HG02885 (cell line): Measurements from ENCODE around the gene MTHFD1.

Experiments used
- ATAC-seq: cut with Tn5 transposase; IDR thresholded peaks from one replicate; pipeline ENCODE4 v1.9.1; 2021; ENCODE audit warnings: mild to moderate bottlenecking; ENCODE audit not compliant: unreplicated experiment, poor library complexity

Gene MTHFD1

GRCh38 chr14:64478634-64479250 lies 90.6 kb downstream of the MTHFD1 start:
- ATAC-seq: no peak

DNA sequence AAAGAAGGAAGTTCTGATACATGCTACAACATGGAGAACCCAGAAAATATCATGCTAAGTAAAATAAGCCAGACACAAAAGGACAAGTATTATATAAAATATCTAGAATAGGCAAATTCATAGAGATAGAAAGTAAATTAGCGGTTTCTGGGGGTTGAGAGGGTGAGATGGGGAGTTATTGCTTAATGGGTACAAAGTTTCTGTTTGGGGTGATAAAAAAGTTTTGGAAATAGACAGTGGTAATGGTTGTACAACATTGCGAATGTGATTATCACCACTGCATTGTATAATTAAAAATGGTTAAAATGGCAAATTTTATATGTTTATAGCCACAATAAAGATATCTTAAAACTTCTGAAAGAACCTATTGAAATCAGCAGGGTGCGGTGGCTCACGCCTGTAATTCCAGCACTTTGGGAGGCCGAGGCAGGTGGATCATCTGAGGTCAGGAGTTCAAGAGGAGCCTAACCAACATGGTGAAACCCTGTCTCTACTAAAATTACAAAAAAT lies 100.5 kb downstream of the MTHFD1 start:
- ATAC-seq: no peak

DNA sequence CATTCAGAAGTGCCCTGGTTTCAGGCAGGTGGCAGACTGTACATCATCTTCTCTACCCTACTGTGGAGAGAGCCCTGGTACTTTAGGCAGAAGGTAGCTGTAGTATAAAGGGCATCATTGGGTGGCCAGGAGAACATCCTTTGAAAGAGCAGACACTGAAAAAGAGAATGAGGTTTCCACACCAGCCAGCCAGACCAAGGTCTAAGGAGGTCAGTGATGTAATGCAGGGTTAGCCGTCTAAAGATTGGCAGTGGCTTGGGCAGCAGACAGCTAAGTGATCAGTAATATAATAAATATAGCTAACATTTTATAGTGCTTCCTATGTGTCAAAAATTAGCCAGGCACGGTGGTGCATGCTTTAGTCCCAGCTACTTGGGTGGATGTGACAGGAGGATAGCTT lies 103.5 kb downstream of the MTHFD1 start:
- ATAC-seq: no peak

DNA sequence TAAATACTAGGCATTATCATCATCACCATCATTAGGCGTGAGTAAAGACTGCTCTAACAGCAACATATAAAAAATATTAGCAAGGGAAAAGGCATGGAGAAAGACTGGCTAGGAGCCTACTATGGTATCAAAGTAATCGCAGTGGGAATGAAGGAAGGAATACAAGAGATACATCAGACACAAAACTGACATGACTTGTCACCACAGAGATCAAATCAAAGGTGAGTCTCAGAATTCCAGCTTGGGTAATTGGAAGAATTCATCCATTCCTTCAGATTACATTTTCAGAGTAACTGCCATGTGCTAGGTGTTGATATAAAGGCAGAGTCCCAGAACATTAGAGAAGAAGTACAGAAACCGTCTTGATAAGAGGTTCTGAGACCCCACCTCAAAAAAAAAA lies 105.3 kb downstream of the MTHFD1 start:
- no peak for ATAC-seq

DNA sequence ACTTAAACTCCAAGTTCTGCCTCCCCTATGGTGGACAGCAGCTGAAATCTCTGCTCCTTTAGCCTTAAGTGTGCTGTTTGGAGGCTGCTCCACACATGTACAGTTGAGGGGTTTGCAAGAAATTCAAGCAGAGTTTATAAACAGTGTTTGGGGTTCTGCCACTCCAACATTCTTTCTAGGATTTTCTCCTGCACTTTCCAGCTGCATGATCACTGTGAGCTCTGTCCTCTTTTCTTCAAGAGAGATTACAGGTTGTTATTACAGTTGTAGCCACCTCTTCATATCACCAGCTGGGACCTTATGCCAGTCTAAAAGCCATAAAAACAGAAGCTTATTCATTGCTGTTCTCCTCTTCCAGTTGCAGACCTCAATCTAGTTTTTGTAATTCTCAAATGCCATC lies 107.1 kb downstream of the MTHFD1 start:
- no peak for ATAC-seq

DNA sequence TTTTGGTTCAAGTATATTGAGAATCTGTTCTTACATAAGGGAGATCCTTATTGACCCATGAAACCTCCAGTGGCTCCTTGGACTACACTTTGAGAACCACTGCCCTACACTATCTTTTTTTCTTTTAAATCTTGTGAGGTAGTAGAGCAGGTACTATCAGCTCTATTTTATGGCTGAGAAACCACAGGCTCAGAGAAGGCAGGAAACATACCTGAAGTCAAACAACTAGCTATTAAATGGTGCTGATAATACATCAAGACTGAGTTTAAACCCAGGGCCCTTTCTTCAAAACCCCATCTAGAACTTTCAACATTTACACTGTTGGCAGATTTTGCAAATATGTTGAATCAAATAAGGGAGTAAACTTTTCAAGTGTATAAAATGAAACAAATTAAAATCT lies 108.6 kb downstream of the MTHFD1 start:
- ATAC-seq: no peak

DNA sequence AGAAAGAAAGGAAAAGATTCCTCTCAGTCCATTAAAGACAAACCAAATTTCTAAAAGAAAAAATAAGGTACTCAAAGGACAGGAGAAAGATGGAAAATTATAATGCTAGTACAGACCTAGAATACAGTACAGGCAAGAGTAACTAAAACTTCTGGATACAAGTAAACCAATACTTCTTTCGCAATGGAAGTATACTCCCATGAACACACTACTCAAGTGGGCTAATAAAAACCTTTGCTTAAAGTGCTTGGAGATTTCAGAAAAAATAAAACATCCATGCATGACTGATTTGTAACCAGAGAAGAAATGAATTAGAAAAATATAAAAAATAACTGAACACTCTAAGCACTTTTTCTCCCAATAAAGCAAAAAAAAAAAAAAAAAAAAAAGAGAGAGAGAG lies 111.9 kb downstream of the MTHFD1 start:
- no peak for ATAC-seq

- no peak for ATAC-seq
Measured at GRCh38 chr14:64501411-64502171, 113.4 kb downstream of the MTHFD1 start.

DNA sequence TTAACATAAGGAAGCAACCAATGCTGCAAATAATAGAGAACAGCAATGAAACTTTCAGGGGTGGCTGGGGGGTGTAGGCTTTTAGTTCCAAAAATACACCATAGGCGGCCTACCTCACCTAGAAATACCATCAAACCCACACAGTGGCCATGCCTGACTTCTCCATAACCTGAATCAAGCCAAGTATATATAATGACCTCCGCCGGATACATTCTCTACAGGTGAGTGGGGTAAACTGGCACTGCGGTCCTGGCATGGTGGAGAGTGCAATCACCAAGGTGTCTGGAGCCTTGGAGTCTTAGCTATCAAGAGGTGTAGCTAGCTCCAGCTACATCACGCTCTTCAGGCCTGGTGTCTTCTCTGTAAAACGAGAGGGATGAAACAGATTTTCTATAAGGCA lies 114.3 kb downstream of the MTHFD1 start:
- no peak for ATAC-seq

DNA sequence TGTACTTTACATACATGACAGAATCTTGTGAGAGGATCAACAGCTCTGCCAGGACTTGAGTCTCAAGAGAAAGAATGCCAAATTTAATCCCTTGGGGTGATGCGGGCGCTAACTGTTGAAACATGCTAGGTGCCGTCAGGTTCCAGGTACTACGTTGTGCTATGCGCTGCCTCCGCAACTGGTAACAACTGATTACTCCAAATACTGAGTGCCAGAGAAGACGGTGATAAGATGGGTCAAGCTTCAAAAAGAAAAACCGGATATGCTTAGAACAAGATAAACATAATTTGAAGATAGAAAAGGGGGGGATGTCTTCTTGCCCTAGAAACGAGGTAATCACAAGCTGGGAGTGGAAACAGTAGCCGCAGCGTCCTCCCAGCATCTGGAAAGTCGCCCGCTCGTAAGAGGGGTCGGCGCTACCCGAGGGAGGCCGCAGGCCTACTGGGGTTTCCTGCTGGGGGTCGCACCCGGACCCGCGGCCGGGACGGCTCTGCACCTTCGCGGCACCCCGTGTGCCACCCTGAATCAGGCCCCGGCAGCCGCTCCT lies 114.8 kb downstream of the MTHFD1 start:
- no peak for ATAC-seq

DNA sequence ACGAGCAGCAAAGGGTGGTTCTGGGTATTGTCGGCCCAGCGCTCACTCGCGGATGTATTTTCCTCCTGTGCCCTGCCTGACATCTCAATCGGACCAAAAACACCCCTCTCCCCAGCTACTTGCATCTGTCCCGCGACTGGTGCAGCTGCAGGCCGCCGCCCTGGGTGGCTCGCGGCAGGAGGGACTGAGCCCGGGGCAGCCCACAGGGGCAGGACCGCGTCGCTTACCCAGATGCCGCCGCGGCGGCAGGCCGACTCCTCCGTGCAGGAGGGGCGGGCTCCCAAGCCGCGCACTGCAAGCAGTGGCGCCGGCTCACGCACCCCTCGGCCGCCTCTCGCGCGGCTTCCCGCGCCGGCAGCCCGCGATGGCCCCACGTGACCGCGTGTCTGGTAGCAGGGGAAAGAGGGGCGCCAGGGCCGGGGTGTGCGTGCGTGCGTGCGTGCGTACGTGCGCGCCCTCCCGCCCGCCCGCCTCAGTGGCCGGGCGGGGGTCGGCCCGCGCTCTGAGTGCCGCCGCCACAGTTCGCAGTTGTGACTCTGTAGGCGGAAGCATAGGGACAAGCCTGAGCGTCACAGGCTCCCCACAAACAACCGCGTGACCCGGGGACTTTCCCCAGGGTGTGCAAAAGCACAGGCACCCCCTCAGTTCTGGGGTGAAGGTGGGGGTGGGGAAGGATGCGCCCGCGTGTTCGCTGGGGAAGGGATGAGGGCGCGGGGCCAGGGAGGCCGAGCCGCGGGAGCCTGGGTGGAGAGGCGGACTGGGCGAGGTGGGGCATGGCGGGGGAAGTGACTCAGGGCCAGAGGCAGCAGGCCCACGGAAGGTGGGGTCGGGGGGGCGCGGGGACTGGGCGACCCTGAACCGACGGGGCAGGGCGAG lies 115.5 kb downstream of the MTHFD1 start, which contains the start of gene ZBTB25:
ZBTB25 (minus strand) TSS at position 405 of the 876 bp plus-strand sequence. CDS start 13,305 bp downstream, outside the sequence.
- ATAC-seq: peak; percentile 65

GRCh38 chr14:64504310-64504896 lies 116.2 kb downstream of the MTHFD1 start, which contains the start of gene ZBTB1:
TSS of gene ZBTB1 (plus strand) at chr14:64504770. CDS start at chr14:64521505, 16,735 bp downstream.
- ATAC-seq: peak; percentile 22

- peak; percentile 31 for ATAC-seq
Measured at GRCh38 chr14:64504897-64505794, 117.0 kb downstream of the MTHFD1 start.

DNA sequence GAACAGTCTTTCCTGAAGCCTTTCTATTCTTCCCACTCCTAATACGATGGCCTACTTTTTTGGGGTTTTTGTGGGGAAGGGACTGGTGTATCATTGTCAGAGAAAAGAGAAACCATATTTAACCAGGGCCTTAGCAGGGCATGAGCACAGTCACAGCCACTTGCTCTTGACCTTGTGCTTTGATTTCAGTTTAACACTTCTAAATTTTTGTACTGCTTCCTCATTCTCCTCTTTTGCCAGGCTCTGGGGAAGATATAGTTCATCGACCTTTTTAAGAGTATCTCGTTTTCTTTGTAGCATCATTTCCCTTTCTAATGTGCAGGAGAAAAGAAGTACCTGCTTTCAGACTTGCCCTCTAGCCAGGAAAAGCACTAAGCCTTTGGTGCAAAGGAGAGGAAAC lies 118.6 kb downstream of the MTHFD1 start:
- ATAC-seq: no peak

- ATAC-seq: no peak
Measured at GRCh38 chr14:64507376-64508156, 119.4 kb downstream of the MTHFD1 start.

DNA sequence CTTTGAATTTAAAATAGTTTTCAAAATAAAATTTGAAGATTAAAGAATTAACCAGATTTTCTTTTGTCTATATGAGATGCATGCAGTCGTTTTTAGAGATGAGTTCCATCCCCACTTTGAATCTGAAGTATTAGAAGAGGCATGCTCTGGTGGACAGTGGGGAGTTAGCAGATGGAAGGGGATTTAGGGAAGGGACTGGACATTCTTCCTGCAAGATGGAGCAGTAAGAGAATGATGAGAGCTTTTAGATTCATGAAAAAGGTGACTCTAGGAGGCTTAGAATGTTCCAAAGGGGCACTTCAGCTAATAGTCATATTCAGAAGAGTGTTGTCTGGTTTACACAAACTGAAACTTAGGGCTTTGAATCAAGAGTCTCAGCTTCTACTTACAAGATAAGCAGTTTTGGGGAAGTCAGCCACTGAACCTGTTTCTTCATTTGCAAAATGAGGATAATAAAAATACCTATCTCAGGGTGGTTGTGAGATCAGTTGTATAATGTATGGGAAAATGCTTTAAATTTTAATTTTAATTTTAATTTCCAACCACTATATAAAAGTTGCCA lies 120.1 kb downstream of the MTHFD1 start:
- peak; percentile 12 for ATAC-seq

DNA sequence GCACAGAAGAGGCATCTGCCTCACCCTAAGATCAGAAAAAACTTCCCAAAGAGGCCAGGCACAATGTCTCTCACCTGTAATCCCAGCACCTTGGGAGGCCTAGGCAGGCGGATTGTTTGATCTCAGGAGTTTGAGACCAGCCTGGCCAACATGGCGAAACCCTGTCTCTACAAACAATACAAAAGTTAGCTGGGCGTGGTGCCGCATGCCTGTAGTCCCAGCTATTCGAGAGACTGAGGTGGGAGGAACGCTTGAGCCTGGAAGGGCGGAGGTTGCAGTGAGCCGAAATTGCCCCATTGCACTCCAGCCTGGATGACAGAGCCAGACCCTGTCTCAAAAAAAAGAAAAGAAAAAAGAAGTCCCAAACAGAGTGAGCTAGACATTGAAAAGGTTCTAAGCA lies 120.9 kb downstream of the MTHFD1 start:
- ATAC-seq: no peak
